HepG2 (cell line): ENCODE measurements around the gene PHKG2. TPM values are rescaled to one million over a fixed set of nuclear protein-coding genes. Genes with fewer than 3 reads are reported as not detected.
A peak's percentile ranks its signal among the peaks of the same experiment; 100 is the strongest.

ENCODE experiments used
- CENPT ChIP-seq: sonication (generic); formaldehyde crosslinking; IDR thresholded peaks from 2 replicates; pipeline ENCODE4 v1.8.0; 2022; ENCODE audit warnings: low read depth, mild to moderate bottlenecking, moderate library complexity, missing genetic modification reagents
- NCOA5 ChIP-seq: sonication (generic); formaldehyde crosslinking; IDR thresholded peaks from 2 replicates; pipeline ENCODE4 v1.4.0; 2020; ENCODE audit warnings: missing genetic modification reagents
- REPIN1 ChIP-seq: sonication (generic); formaldehyde crosslinking; IDR thresholded peaks from 2 replicates; pipeline ENCODE4 v1.8.0; 2022; ENCODE audit warnings: missing genetic modification reagents, low read depth, mild to moderate bottlenecking, borderline replicate concordance
- SMARCC2 ChIP-seq: fragments of 450-650 bp; IDR thresholded peaks from 2 replicates; pipeline ENCODE4 v1.6.1; 2017; ENCODE audit warnings: antibody characterized with exemption, mild to moderate bottlenecking
- STAT5B ChIP-seq: sonication (generic); formaldehyde crosslinking; IDR thresholded peaks from 2 replicates; pipeline ENCODE4 v1.4.0; 2020; ENCODE audit warnings: missing genetic modification reagents
- TCF7L2 ChIP-seq: IDR thresholded peaks from 2 replicates; pipeline ENCODE4 v1.6.1; 2011; ENCODE audit warnings: mild to moderate bottlenecking, low read depth, low read length, moderate library complexity
- TEAD3 ChIP-seq: optimal IDR thresholded peaks from 2 replicates; pipeline ENCODE3; 2016; ENCODE audit warnings: borderline replicate concordance
- ZFP36L2 ChIP-seq: sonication (generic); formaldehyde crosslinking; IDR thresholded peaks from 2 replicates; pipeline ENCODE4 v1.4.0; 2020; ENCODE audit warnings: missing genetic modification reagents
- ZFP90 ChIP-seq: sonication (generic); formaldehyde crosslinking; IDR thresholded peaks from 2 replicates; pipeline ENCODE4 v1.8.0; 2022; ENCODE audit warnings: missing genetic modification reagents, mild to moderate bottlenecking, inconsistent platforms, borderline replicate concordance
- ZNF326 ChIP-seq: sonication (generic); formaldehyde crosslinking; IDR thresholded peaks from 2 replicates; pipeline ENCODE4 v1.4.0; 2020; ENCODE audit warnings: missing genetic modification reagents, borderline replicate concordance
- ZNF792 ChIP-seq: IDR thresholded peaks from 2 replicates; pipeline ENCODE4 v1.6.1; 2016
- ZZZ3 ChIP-seq: sonication (generic); formaldehyde crosslinking; IDR thresholded peaks from 2 replicates; pipeline ENCODE4 v1.4.0; 2020; ENCODE audit warnings: missing genetic modification reagents, mild to moderate bottlenecking, borderline replicate concordance
- polyA plus RNA-seq, 8 experiments: library from polyadenylated mRNA; depleted of rRNA in 3 of 8; stranded (reverse) in 7 of 8; unstranded in 1 of 8; fragments of >200 nt; fragmentation: Illumina TruSeq in 4 of 8; extraction: Trizol in 4 of 8; gene quantifications; 2 replicates each; pipeline versions ENCODE4 v1.2.1 to v1.2.3, GENCODE V29; 2011 to 2016; ENCODE audit warnings: low read depth in 4 of 8, missing spikeins in 1 of 8, mixed read lengths in 1 of 8; ENCODE audit not compliant: insufficient read depth in 1 of 8
- total RNA-seq, 5 experiments: library from RNA; depleted of rRNA; stranded (reverse); fragments of >200 nt; fragmentation: Illumina TruSeq; extraction: Trizol; gene quantifications; 2 replicates each; pipeline ENCODE4 v1.2.3, GENCODE V29; 2016; ENCODE audit warnings: low read depth in 1 of 5
- TF ChIP-seq, protein P1 (sequence below): sonication (generic); formaldehyde crosslinking; IDR thresholded peaks from 2 replicates; pipeline ENCODE4 v1.4.0; 2020; ENCODE audit warnings: missing genetic modification reagents
- TF ChIP-seq, protein P2 (sequence below), 2 experiments: IDR thresholded peaks; 2 replicates each; pipeline ENCODE4 v1.6.1; 2011 to 2012; ENCODE audit warnings: low read length in 2 of 2, borderline replicate concordance in 1 of 2, low read depth in 1 of 2, mild to moderate bottlenecking in 1 of 2, moderate library complexity in 1 of 2
- TF ChIP-seq, protein P3 (sequence below): sonication (generic); formaldehyde crosslinking; IDR thresholded peaks from 2 replicates; pipeline ENCODE4 v1.9.0; 2021; ENCODE audit warnings: missing genetic modification reagents, mild to moderate bottlenecking, borderline replicate concordance
- TF ChIP-seq, protein P4 (sequence below): sonication (generic); formaldehyde crosslinking; IDR thresholded peaks from 2 replicates; pipeline ENCODE4 v1.8.0; 2022; ENCODE audit warnings: mild to moderate bottlenecking, missing genetic modification reagents, moderate library complexity
- TF ChIP-seq, protein P5 (sequence below): IDR thresholded peaks from 2 replicates; pipeline ENCODE4 v1.6.1; 2016; ENCODE audit warnings: low read depth
- TF ChIP-seq, protein P6 (sequence below): sonication (generic); formaldehyde crosslinking; IDR thresholded peaks from 2 replicates; pipeline ENCODE4 v1.4.0; 2020; ENCODE audit warnings: mild to moderate bottlenecking, missing genetic modification reagents

PHKG2 gene
- total and polyA plus RNA-seq, 2 of the 13 experiments (the other 11 are each of a cell fraction or from before 2014, with no cell fraction given): 37.4 to 42.1 TPM

DNA sequence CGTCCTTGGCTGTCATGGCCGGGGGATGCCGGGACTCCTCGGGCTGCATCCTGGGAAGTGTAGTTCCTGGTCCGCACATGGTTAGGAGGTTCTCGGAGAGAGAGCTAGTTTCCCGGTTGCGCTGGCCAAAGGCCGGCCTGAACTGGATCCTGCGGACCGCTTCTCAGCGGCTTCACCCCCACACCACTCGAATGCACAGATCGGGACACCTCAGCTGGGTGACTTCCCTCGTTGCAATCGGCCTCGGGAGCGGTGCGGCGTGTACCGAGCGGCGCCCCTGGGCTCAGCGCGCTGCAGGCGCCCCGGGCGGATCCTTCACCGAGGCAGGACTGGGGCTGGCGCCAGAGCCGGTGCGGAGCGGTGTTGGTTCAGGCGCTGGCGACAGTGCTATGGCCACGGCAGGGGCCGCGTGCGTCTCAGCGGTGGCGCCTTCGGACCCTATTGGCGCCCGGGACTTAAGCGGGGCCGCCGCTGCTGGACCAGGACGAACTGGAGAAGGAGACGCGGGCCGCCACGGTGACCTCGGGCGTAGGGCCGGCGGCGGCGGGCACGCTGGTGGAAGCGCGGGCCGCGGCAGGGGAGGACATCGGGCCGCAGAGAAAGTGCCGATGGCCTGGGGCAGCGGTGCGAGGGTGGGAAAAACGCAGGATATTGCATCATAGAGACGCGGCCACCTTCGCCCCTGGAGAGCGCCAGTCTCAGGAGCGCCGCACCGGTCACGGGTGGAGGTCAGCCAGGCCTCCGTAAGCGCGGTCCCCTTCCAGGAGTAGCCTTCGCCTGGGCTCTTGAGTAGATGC lies 27.4 kb downstream of the PHKG2 start (continued):
- TF ChIP-seq, protein P1, sequence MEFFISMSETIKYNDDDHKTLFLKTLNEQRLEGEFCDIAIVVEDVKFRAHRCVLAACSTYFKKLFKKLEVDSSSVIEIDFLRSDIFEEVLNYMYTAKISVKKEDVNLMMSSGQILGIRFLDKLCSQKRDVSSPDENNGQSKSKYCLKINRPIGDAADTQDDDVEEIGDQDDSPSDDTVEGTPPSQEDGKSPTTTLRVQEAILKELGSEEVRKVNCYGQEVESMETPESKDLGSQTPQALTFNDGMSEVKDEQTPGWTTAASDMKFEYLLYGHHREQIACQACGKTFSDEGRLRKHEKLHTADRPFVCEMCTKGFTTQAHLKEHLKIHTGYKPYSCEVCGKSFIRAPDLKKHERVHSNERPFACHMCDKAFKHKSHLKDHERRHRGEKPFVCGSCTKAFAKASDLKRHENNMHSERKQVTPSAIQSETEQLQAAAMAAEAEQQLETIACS: 0 out of 2 replicates have a peak, but pooled peaks have one; percentile 10
- TF ChIP-seq, protein P2, sequence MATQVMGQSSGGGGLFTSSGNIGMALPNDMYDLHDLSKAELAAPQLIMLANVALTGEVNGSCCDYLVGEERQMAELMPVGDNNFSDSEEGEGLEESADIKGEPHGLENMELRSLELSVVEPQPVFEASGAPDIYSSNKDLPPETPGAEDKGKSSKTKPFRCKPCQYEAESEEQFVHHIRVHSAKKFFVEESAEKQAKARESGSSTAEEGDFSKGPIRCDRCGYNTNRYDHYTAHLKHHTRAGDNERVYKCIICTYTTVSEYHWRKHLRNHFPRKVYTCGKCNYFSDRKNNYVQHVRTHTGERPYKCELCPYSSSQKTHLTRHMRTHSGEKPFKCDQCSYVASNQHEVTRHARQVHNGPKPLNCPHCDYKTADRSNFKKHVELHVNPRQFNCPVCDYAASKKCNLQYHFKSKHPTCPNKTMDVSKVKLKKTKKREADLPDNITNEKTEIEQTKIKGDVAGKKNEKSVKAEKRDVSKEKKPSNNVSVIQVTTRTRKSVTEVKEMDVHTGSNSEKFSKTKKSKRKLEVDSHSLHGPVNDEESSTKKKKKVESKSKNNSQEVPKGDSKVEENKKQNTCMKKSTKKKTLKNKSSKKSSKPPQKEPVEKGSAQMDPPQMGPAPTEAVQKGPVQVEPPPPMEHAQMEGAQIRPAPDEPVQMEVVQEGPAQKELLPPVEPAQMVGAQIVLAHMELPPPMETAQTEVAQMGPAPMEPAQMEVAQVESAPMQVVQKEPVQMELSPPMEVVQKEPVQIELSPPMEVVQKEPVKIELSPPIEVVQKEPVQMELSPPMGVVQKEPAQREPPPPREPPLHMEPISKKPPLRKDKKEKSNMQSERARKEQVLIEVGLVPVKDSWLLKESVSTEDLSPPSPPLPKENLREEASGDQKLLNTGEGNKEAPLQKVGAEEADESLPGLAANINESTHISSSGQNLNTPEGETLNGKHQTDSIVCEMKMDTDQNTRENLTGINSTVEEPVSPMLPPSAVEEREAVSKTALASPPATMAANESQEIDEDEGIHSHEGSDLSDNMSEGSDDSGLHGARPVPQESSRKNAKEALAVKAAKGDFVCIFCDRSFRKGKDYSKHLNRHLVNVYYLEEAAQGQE (IDR thresholded peaks at IDR 0.05; ENCODE audit: borderline replicate concordance in 1 of 2, low read depth in 1 of 2, low read length in 2 of 2): peak in 1 of 2 experiments; percentile 22; a peak in 2 of 4 replicates
- TF ChIP-seq, protein P3, sequence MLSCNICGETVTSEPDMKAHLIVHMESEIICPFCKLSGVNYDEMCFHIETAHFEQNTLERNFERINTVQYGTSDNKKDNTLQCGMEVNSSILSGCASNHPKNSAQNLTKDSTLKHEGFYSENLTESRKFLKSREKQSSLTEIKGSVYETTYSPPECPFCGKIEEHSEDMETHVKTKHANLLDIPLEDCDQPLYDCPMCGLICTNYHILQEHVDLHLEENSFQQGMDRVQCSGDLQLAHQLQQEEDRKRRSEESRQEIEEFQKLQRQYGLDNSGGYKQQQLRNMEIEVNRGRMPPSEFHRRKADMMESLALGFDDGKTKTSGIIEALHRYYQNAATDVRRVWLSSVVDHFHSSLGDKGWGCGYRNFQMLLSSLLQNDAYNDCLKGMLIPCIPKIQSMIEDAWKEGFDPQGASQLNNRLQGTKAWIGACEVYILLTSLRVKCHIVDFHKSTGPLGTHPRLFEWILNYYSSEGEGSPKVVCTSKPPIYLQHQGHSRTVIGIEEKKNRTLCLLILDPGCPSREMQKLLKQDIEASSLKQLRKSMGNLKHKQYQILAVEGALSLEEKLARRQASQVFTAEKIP (CRISPR knock-in tag): no peak
- TF ChIP-seq, protein P4, sequence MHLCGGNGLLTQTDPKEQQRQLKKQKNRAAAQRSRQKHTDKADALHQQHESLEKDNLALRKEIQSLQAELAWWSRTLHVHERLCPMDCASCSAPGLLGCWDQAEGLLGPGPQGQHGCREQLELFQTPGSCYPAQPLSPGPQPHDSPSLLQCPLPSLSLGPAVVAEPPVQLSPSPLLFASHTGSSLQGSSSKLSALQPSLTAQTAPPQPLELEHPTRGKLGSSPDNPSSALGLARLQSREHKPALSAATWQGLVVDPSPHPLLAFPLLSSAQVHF (CRISPR knock-in tag): peak; percentile 87; the same call in 1 of the 2 replicates
- TF ChIP-seq, protein P5, sequence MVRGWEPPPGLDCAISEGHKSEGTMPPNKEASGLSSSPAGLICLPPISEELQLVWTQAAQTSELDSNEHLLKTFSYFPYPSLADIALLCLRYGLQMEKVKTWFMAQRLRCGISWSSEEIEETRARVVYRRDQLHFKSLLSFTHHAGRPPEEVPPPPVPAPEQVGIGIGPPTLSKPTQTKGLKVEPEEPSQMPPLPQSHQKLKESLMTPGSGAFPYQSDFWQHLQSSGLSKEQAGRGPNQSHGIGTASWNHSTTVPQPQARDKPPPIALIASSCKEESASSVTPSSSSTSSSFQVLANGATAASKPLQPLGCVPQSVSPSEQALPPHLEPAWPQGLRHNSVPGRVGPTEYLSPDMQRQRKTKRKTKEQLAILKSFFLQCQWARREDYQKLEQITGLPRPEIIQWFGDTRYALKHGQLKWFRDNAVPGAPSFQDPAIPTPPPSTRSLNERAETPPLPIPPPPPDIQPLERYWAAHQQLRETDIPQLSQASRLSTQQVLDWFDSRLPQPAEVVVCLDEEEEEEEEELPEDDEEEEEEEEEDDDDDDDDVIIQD (CRISPR knock-in tag): peak; percentile 40; the same call in 1 of the 2 replicates
- TF ChIP-seq CENPT (CRISPR knock-in tag) (no peak; the same call in none of the 2 replicates), REPIN1 (CRISPR knock-in tag) (peak; percentile 66), ZNF326 (CRISPR knock-in tag) (peak; percentile 97), TCF7L2 (no peak), STAT5B (CRISPR knock-in tag) (peak; percentile 44; the same call in 1 of the 2 replicates), ZZZ3 (CRISPR knock-in tag) (peak; percentile 54), ZFP90 (CRISPR knock-in tag) (peak; percentile 95), SMARCC2 (no peak), ZFP36L2 (no peak; the same call in none of the 2 replicates), NCOA5 (CRISPR knock-in tag) (peak; percentile 77), TEAD3 (CRISPR knock-in tag) (no peak), ZNF792 (CRISPR knock-in tag) (peak; percentile 70)
- TF ChIP-seq, protein P6, sequence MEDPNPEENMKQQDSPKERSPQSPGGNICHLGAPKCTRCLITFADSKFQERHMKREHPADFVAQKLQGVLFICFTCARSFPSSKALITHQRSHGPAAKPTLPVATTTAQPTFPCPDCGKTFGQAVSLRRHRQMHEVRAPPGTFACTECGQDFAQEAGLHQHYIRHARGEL (CRISPR knock-in tag): no peak
